ENCODE data around the gene TMCC2.

- TF ChIP-seq, protein P1, sequence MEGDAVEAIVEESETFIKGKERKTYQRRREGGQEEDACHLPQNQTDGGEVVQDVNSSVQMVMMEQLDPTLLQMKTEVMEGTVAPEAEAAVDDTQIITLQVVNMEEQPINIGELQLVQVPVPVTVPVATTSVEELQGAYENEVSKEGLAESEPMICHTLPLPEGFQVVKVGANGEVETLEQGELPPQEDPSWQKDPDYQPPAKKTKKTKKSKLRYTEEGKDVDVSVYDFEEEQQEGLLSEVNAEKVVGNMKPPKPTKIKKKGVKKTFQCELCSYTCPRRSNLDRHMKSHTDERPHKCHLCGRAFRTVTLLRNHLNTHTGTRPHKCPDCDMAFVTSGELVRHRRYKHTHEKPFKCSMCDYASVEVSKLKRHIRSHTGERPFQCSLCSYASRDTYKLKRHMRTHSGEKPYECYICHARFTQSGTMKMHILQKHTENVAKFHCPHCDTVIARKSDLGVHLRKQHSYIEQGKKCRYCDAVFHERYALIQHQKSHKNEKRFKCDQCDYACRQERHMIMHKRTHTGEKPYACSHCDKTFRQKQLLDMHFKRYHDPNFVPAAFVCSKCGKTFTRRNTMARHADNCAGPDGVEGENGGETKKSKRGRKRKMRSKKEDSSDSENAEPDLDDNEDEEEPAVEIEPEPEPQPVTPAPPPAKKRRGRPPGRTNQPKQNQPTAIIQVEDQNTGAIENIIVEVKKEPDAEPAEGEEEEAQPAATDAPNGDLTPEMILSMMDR (IDR thresholded peaks at IDR 0.05; ENCODE audit: insufficient read depth, low read depth, low read length), result no peak
- no peak for TF ChIP-seq EZH2 (IDR thresholded peaks at IDR 0.05; ENCODE audit: insufficient read depth, low read length)
These were observed 2.4 kb downstream of the TMCC2 start for GRCh38 chr1:205229916-205230700.

Data from astrocyte (in vitro differentiated cells and primary cell).